A204.1 (cell line): ENCODE data around the gene RPL23.

Experiments used
- FAIRE-seq: peaks from 2 replicates; lab custom pipeline; 2012; peaks lifted over from hg19 to GRCh38; lab: Jason Lieb, UNC

The RPL23 gene

GRCh38 chr17:38853292-38854219, at the start of gene RPL23:
RPL23 (minus strand) TSS chr17:38853721; CDS start chr17:38853710, 11 bp downstream.
- peak; percentile 95 for FAIRE-seq

GRCh38 chr17:38900978-38901656, 47.6 kb upstream of the RPL23 start:
- no peak for FAIRE-seq

- no peak for FAIRE-seq
Measured at GRCh38 chr17:38899421-38899820, 45.9 kb upstream of the RPL23 start.

- no peak for FAIRE-seq
Measured at GRCh38 chr17:38898812-38899348, 45.4 kb upstream of the RPL23 start.

GRCh38 chr17:38898291-38898679, 44.8 kb upstream of the RPL23 start:
- no peak for FAIRE-seq

- FAIRE-seq: no peak
Measured at GRCh38 chr17:38897671-38898290, 44.3 kb upstream of the RPL23 start.

- FAIRE-seq: no peak
Measured at GRCh38 chr17:38897176-38897575, 43.7 kb upstream of the RPL23 start.

GRCh38 chr17:38896346-38896954, 42.9 kb upstream of the RPL23 start:
- no peak for FAIRE-seq

GRCh38 chr17:38894276-38894675, 40.8 kb upstream of the RPL23 start:
- no peak for FAIRE-seq

GRCh38 chr17:38893607-38894006, 40.1 kb upstream of the RPL23 start:
- no peak for FAIRE-seq

- no peak for FAIRE-seq
Measured at GRCh38 chr17:38893113-38893512, 39.6 kb upstream of the RPL23 start.

- FAIRE-seq: no peak
Measured at GRCh38 chr17:38892620-38893019, 39.1 kb upstream of the RPL23 start.

- FAIRE-seq: no peak
Measured at GRCh38 chr17:38892083-38892482, 38.6 kb upstream of the RPL23 start.

- FAIRE-seq: no peak
Measured at GRCh38 chr17:38891441-38891840, 37.9 kb upstream of the RPL23 start.

- no peak for FAIRE-seq
Measured at GRCh38 chr17:38890410-38890746, 36.9 kb upstream of the RPL23 start.

GRCh38 chr17:38889745-38890409, 36.4 kb upstream of the RPL23 start:
- FAIRE-seq: no peak

GRCh38 chr17:38888842-38889241, 35.3 kb upstream of the RPL23 start:
- no peak for FAIRE-seq

- FAIRE-seq: no peak
Measured at GRCh38 chr17:38886643-38887010, 33.1 kb upstream of the RPL23 start.

GRCh38 chr17:38885728-38886642, 32.5 kb upstream of the RPL23 start:
- FAIRE-seq: no peak

- FAIRE-seq: no peak
Measured at GRCh38 chr17:38885044-38885727, 31.7 kb upstream of the RPL23 start.
